ENCODE results near the gene SDR9C7.
"Not testable (repeated sequence)": the region's sequence is repeated elsewhere in the genome, so short reads cannot be mapped to it uniquely, and the experiment has no call there.

The SDR9C7 gene

GRCh38 chr12:56933826-56934625, at the start of gene SDR9C7:
Gene SDR9C7, minus strand, starts transcription at chr12:56934408. Its CDS starts 147 bp downstream, at chr12:56934261.
- Mint-ChIP-seq H3K36me3 (no peaks in the 10 kb centered on the region), H3K27ac (no peak within 1 kb of the TSS), H3K4me1 (no peaks in the 10 kb centered on the region), H3K4me3 (no peak within 1 kb of the TSS), H3K9me3 (no peaks in the 10 kb centered on the region), H3K27me3 (peaks cover 19% of the 10 kb centered on the region)
- no peak for ATAC-seq

- no peak overlapping the region for H3K27ac Mint-ChIP-seq
Observed at GRCh38 chr12:56983386-56983785, 49.2 kb upstream of the SDR9C7 start.

GRCh38 chr12:56982578-56983236, 48.5 kb upstream of the SDR9C7 start:
- peaks cover 11% of the 10 kb centered on the region for H3K36me3 Mint-ChIP-seq
- H3K9me3 Mint-ChIP-seq, H3K27ac Mint-ChIP-seq, H3K27me3 Mint-ChIP-seq, ATAC-seq, H3K4me1 Mint-ChIP-seq, H3K4me3 Mint-ChIP-seq: not testable (repeated sequence)

More at GRCh38 chr12:56983386-56983785, 49.2 kb upstream of the SDR9C7 start:
- H3K27me3 Mint-ChIP-seq = no peaks in the 10 kb centered on the region
- no peak overlapping the region for H3K4me3 Mint-ChIP-seq
- H3K9me3 Mint-ChIP-seq = no peaks in the 10 kb centered on the region
- H3K36me3 Mint-ChIP-seq = peaks cover 11% of the 10 kb centered on the region
- ATAC-seq = no peak
- peaks cover 15% of the 10 kb centered on the region for H3K4me1 Mint-ChIP-seq

- ATAC-seq = no peak
- no peak overlapping the region for H3K27ac Mint-ChIP-seq
- no peaks in the 10 kb centered on the region for H3K4me1 Mint-ChIP-seq
- H3K9me3 Mint-ChIP-seq = no peaks in the 10 kb centered on the region
- H3K27me3 Mint-ChIP-seq = no peaks in the 10 kb centered on the region
- H3K4me3 Mint-ChIP-seq = no peak overlapping the region
- H3K36me3 Mint-ChIP-seq = peaks cover 11% of the 10 kb centered on the region
Observed at GRCh38 chr12:56980941-56981530, 46.8 kb upstream of the SDR9C7 start.

GRCh38 chr12:56980268-56980667, 46.1 kb upstream of the SDR9C7 start:
- Mint-ChIP-seq H3K4me1 (no peaks in the 10 kb centered on the region), H3K4me3 (no peak overlapping the region), H3K27me3 (no peaks in the 10 kb centered on the region), H3K9me3 (no peaks in the 10 kb centered on the region), H3K36me3 (peaks cover 11% of the 10 kb centered on the region), H3K27ac (no peak overlapping the region)
- no peak for ATAC-seq

GRCh38 chr12:56979628-56980027, 45.4 kb upstream of the SDR9C7 start:
- Mint-ChIP-seq H3K4me3 (no peak overlapping the region), H3K9me3 (no peaks in the 10 kb centered on the region), H3K27ac (no peak overlapping the region), H3K4me1 (no peaks in the 10 kb centered on the region), H3K27me3 (no peaks in the 10 kb centered on the region), H3K36me3 (peaks cover 11% of the 10 kb centered on the region)
- no peak for ATAC-seq

- Mint-ChIP-seq H3K27ac (no peak overlapping the region), H3K36me3 (peaks cover 11% of the 10 kb centered on the region), H3K4me1 (no peaks in the 10 kb centered on the region), H3K4me3 (no peak overlapping the region), H3K9me3 (no peaks in the 10 kb centered on the region), H3K27me3 (no peaks in the 10 kb centered on the region)
- no peak for ATAC-seq
Observed at GRCh38 chr12:56978397-56979138, 44.4 kb upstream of the SDR9C7 start.

GRCh38 chr12:56977361-56977760, 43.2 kb upstream of the SDR9C7 start:
- H3K4me1 Mint-ChIP-seq, H3K27me3 Mint-ChIP-seq, H3K9me3 Mint-ChIP-seq, H3K4me3 Mint-ChIP-seq, ATAC-seq, H3K27ac Mint-ChIP-seq: not testable (repeated sequence)
- peaks cover 11% of the 10 kb centered on the region for H3K36me3 Mint-ChIP-seq

GRCh38 chr12:56974224-56974623, 40.0 kb upstream of the SDR9C7 start:
- H3K27ac Mint-ChIP-seq, H3K9me3 Mint-ChIP-seq, H3K4me3 Mint-ChIP-seq, ATAC-seq, H3K4me1 Mint-ChIP-seq, H3K36me3 Mint-ChIP-seq, H3K27me3 Mint-ChIP-seq: not testable (repeated sequence)

GRCh38 chr12:56968910-56969309, 34.7 kb upstream of the SDR9C7 start:
- H3K27ac Mint-ChIP-seq, H3K4me3 Mint-ChIP-seq, H3K9me3 Mint-ChIP-seq, H3K27me3 Mint-ChIP-seq, H3K36me3 Mint-ChIP-seq, ATAC-seq, H3K4me1 Mint-ChIP-seq: not testable (repeated sequence)

- H3K4me1 Mint-ChIP-seq, H3K4me3 Mint-ChIP-seq, H3K27me3 Mint-ChIP-seq, H3K27ac Mint-ChIP-seq, H3K9me3 Mint-ChIP-seq, H3K36me3 Mint-ChIP-seq, ATAC-seq: not testable (repeated sequence)
Observed at GRCh38 chr12:56965997-56966642, 31.9 kb upstream of the SDR9C7 start.

- not testable (repeated sequence) for H3K27ac Mint-ChIP-seq, H3K9me3 Mint-ChIP-seq, H3K36me3 Mint-ChIP-seq, H3K4me1 Mint-ChIP-seq, ATAC-seq, H3K4me3 Mint-ChIP-seq, H3K27me3 Mint-ChIP-seq
Observed at GRCh38 chr12:56965124-56965523, 30.9 kb upstream of the SDR9C7 start.

GRCh38 chr12:56963557-56963956, 29.3 kb upstream of the SDR9C7 start:
- H3K9me3 Mint-ChIP-seq, H3K27ac Mint-ChIP-seq, H3K27me3 Mint-ChIP-seq, H3K4me3 Mint-ChIP-seq, H3K4me1 Mint-ChIP-seq, ATAC-seq, H3K36me3 Mint-ChIP-seq: not testable (repeated sequence)

GRCh38 chr12:56962247-56962646, 28.0 kb upstream of the SDR9C7 start:
- not testable (repeated sequence) for H3K27me3 Mint-ChIP-seq

GRCh38 chr12:56958422-56958821, 24.2 kb upstream of the SDR9C7 start:
- Mint-ChIP-seq H3K27ac (no peak overlapping the region), H3K4me1 (no peaks in the 10 kb centered on the region), H3K9me3 (peaks cover 4% of the 10 kb centered on the region), H3K36me3 (peaks cover 20% of the 10 kb centered on the region), H3K4me3 (no peak overlapping the region), H3K27me3 (no peaks in the 10 kb centered on the region)
- ATAC-seq = no peak

More at GRCh38 chr12:56962247-56962646, 28.0 kb upstream of the SDR9C7 start:
- ATAC-seq, H3K4me1 Mint-ChIP-seq, H3K9me3 Mint-ChIP-seq, H3K27ac Mint-ChIP-seq, H3K4me3 Mint-ChIP-seq: not testable (repeated sequence)
- peaks cover 15% of the 10 kb centered on the region for H3K36me3 Mint-ChIP-seq

Measured in stimulated activated memory B cell treated with anti-CD40 and anti-IgM and Interleukin-4, amounts not matched to agents 10 μg/mL and 1 μg/mL and 100 μg/mL, for 72 hours (primary cell).